GM12891 (cell line): ENCODE measurements around the gene SEL1L. TPM values are rescaled to one million over a fixed set of nuclear protein-coding genes. Genes with fewer than 3 reads are reported as not detected.

Source experiments
- DNase-seq: peaks from one replicate; pipeline ENCODE4 v3.0.0; 2011; ENCODE audit warnings: low spot score; ENCODE audit not compliant: insufficient read length
- FAIRE-seq: peaks from 2 replicates; lab custom pipeline; 2011; peaks lifted over from hg19 to GRCh38; lab: Jason Lieb, UNC
- PAX5 ChIP-seq: IDR thresholded peaks from 2 replicates; pipeline ENCODE4 v1.6.1; 2011; ENCODE audit warnings: low read length, moderate library complexity, mild to moderate bottlenecking; ENCODE audit not compliant: insufficient read depth, severe bottlenecking
- POLR2A ChIP-seq: IDR thresholded peaks from 2 replicates; pipeline ENCODE4 v1.6.1; 2011; ENCODE audit warnings: low read depth, low read length, control low read depth
- POLR2AphosphoS5 ChIP-seq: IDR thresholded peaks from 2 replicates; pipeline ENCODE4 v1.6.1; 2011; ENCODE audit warnings: low read depth, low read length, control low read depth
- POU2F2 ChIP-seq: IDR thresholded peaks from 2 replicates; pipeline ENCODE4 v1.6.1; 2011; ENCODE audit warnings: low read depth, mild to moderate bottlenecking, control low read depth, low read length, moderate library complexity
- SPI1 ChIP-seq: IDR thresholded peaks from 2 replicates; pipeline ENCODE4 v1.6.1; 2011; ENCODE audit warnings: low read depth, low read length, control low read depth
- TAF1 ChIP-seq: IDR thresholded peaks from 2 replicates; pipeline ENCODE4 v1.6.1; 2011; ENCODE audit warnings: low read depth, low read length, control low read depth
- polyA plus RNA-seq: library from polyadenylated mRNA; unstranded; fragments of >200 nt; gene quantifications from one replicate; pipeline ENCODE4 v1.2.1, GENCODE V29; 2012; ENCODE audit warnings: low read depth, missing spikeins, inconsistent platforms; ENCODE audit not compliant: missing spikeins

Gene SEL1L
- polyA plus RNA-seq, result 13.9 TPM

- FAIRE-seq (peak; percentile 99), DNase-seq (peak; percentile 68)
- TF ChIP-seq POU2F2 (no peak), SPI1 (no peak), PAX5 (no peak), TAF1 (peak; percentile 76), POLR2AphosphoS5 (peak; percentile 95), POLR2A (peak; percentile 92)
These were observed at the start of gene SEL1L for GRCh38 chr14:81533536-81534343. TSS of gene SEL1L (minus strand) at chr14:81533853. CDS start at chr14:81533744, 109 bp downstream.

GRCh38 chr14:81582420-81582819 is 48.8 kb upstream of the SEL1L start:
- FAIRE-seq (no peak), DNase-seq (no peak)
- TF ChIP-seq POLR2A, result no peak

DNA sequence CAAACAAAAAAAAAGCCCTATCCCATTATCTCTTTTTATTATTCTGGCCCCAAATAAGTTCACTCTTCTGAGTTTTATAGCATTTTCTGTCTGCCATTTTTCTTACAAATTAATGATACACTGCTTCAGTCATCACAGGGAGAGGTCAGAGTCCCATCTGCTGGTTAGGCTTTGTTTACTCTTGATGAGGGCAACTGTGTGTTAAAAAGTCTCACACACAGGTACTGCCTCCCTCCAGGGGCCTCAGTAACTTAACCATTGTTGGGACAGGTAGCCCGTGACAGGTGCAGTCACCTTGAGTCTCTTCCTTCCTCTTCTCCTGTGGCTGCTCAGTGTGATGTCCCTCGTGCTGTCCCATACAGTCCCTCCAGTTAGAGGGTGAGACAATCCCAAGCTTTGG is 45.5 kb upstream of the SEL1L start:
- DNase-seq, result no peak
- no peak for FAIRE-seq

DNA sequence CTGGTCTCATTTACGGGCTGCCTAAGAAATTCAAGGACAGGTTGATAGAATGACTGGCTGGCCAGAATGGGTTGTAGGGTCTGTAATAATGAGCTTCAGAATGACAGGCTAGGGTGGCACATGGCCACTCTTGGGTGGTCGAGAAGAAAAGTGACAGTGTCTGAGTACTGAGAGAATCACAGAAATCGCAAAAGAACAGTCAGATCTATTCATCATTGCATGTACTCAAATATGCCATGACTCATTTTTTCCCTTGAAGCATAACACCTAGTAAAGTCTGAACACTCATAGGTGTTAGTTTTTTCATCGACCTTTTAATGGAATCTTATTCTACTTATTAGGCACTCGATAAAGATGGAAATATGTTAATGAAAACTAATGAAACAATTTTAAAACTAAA is 37.8 kb upstream of the SEL1L start:
- no peak for DNase-seq
- TF ChIP-seq POLR2A, result no peak
- TF ChIP-seq POLR2AphosphoS5, result no peak
- no peak for TF ChIP-seq PAX5
- no peak for TF ChIP-seq TAF1
- FAIRE-seq, result no peak

More for the DNA sequence above, 45.5 kb upstream of the SEL1L start:
- TF ChIP-seq POLR2A (no peak), POLR2AphosphoS5 (no peak), PAX5 (no peak), TAF1 (no peak), SPI1 (no peak), POU2F2 (no peak)

DNA sequence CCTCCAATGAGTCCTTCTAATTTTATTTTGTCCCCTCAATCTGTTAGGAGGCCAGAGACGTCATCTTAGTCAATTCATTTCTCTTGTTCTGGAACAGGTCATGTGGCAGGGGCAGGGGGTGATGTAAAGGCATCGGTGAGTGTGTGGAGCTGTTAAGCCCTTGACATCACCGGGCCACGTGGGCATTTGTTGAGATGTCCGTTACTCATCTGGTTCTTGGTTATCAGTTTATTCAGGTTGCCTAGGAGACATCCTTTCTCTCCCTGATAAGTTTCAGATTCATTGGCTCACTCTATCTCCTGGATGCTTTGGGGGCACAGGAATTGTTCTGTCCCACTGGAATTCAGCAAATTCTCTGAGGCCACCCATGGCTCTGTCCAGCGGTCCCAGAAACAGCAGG is 33.6 kb upstream of the SEL1L start:
- TF ChIP-seq PAX5 (no peak), SPI1 (no peak), TAF1 (no peak), POLR2AphosphoS5 (no peak), POU2F2 (no peak), POLR2A (no peak)
- FAIRE-seq (no peak), DNase-seq (no peak)

- peak; percentile 24 for DNase-seq
- no peak for TF ChIP-seq PAX5
- TF ChIP-seq POU2F2, result no peak
- TF ChIP-seq TAF1, result no peak
- TF ChIP-seq SPI1, result no peak
- no peak for TF ChIP-seq POLR2A
- TF ChIP-seq POLR2AphosphoS5, result no peak
- peak; percentile 48 for FAIRE-seq
These were observed 32.0 kb upstream of the SEL1L start for GRCh38 chr14:81565441-81566290.

- TF ChIP-seq TAF1 (no peak), SPI1 (no peak), POLR2A (no peak), POLR2AphosphoS5 (no peak), PAX5 (no peak), POU2F2 (no peak)
- no peak for DNase-seq
- no peak for FAIRE-seq
These were observed 29.2 kb upstream of the SEL1L start for GRCh38 chr14:81562818-81563217.

DNA sequence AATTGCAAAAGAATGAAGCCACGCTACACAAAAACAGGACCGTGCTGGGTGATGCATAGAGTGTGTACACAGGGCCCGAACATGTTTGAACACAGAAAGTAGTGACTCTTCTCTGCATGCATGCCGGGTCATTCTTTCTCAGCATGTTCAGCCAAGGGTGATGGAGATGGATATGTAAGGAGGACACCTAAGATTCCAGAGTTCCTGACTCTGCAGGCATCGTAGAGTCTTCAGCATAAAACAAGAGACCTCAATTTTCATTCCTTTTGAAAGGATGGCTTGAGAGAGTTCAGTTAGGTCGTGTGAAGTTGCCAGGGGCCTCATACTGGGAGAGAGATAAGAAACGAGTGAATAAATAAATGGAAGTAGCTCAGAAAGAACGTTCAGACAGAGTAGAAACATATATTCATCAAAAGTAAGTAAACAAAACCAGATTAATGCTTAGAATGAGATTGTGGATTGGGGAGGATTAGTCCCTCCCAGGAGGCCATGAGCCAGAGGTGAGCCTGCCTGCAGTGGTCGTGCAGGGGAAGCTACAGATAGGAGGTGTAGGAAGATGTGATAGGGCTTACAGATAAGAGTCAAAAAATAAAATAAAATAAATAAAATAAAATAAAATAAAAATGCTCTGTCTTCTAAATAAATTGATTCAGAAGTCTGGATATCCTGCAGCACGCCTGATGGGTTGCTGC is 27.6 kb upstream of the SEL1L start:
- FAIRE-seq, result no peak
- DNase-seq, result no peak
- no peak for TF ChIP-seq POU2F2
- no peak for TF ChIP-seq TAF1
- TF ChIP-seq PAX5, result no peak
- no peak for TF ChIP-seq POLR2A
- TF ChIP-seq POLR2AphosphoS5, result no peak
- TF ChIP-seq SPI1, result no peak

DNA sequence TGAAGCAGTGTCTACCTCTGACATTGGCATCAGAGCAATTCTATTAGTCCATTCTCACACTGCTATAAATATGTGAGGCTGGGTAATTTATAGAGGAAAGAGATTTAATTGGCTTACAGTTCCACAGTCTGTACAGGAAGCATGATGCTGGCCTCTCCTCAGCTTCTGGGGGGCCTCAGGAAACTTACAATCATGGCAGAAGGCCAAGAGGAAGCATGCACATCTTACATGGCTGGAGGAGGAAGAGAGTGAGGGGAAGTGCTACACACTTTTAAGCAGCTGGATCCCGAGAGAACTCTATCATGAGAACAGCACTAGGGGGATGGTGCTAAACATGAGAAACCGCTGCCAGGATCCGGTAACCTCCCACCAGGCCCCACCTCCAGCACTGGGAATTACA is 25.7 kb upstream of the SEL1L start:
- no peak for DNase-seq
- TF ChIP-seq SPI1 (no peak), TAF1 (no peak), POU2F2 (no peak), PAX5 (no peak), POLR2AphosphoS5 (no peak), POLR2A (no peak)
- no peak for FAIRE-seq

DNA sequence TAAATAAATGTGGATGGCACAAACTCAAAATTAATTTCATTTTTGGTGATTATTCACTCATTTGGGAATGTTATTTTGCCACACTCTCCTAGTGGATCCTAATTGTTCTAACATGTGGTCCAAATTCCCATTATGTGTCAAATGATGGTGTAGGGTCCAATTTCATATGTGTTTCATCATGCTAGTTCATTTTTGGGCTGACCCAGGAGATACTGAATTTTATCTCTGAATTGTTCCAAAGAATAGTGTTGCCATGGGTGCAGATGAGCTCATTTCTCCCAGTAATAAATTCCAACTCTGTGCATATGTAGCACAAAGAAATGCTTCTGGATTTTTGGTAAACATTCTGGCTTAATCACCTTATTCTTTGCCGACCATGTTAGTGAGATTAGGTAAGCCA is 23.5 kb upstream of the SEL1L start:
- TF ChIP-seq POLR2A (no peak), PAX5 (no peak), SPI1 (no peak), POLR2AphosphoS5 (no peak), POU2F2 (no peak), TAF1 (no peak)
- no peak for FAIRE-seq

GRCh38 chr14:81555684-81556083 is 22.0 kb upstream of the SEL1L start:
- TF ChIP-seq POLR2A (no peak), POLR2AphosphoS5 (no peak), PAX5 (no peak), TAF1 (no peak), POU2F2 (no peak), SPI1 (no peak)
- no peak for DNase-seq
- no peak for FAIRE-seq

More for the DNA sequence above, 23.5 kb upstream of the SEL1L start:
- DNase-seq, result no peak
